Measurements from ENCODE around the gene ALDH16A1. TPM values are rescaled to one million over a fixed set of nuclear protein-coding genes. Genes with fewer than 3 reads are reported as not detected.

The ALDH16A1 gene
- 87.2 and 102 TPM in 2 replicates for total RNA-seq (2014; rRNA removed; shearing (Covaris generic))

GRCh38 chr19:49453013-49453756 is at the start of gene ALDH16A1:
TSS of gene ALDH16A1 (plus strand) at chr19:49453225. CDS start at chr19:49453332, 107 bp downstream.

GRCh38 chr19:49423071-49423984 is 29.7 kb upstream of the ALDH16A1 start, which contains the start of gene PTH2:
TSS of gene PTH2 (minus strand) at chr19:49423441. CDS start at chr19:49423339, 102 bp downstream.

GRCh38 chr19:49425178-49425577 is 27.8 kb upstream of the ALDH16A1 start, which contains the start of gene GFY:
TSS of gene GFY (plus strand) at chr19:49425388. CDS start at chr19:49426431, 1,043 bp downstream.

GRCh38 chr19:49441210-49441959 is 11.6 kb upstream of the ALDH16A1 start, which contains the start of gene SLC17A7:
TSS of gene SLC17A7 (minus strand) at chr19:49441527. CDS start at chr19:49441379, 148 bp downstream.

GRCh38 chr19:49451430-49452181 is 1.4 kb upstream of the ALDH16A1 start, which contains the start of gene PIH1D1:
TSS of gene PIH1D1 (minus strand) at chr19:49451814. CDS start at chr19:49451574, 240 bp downstream.

DNA sequence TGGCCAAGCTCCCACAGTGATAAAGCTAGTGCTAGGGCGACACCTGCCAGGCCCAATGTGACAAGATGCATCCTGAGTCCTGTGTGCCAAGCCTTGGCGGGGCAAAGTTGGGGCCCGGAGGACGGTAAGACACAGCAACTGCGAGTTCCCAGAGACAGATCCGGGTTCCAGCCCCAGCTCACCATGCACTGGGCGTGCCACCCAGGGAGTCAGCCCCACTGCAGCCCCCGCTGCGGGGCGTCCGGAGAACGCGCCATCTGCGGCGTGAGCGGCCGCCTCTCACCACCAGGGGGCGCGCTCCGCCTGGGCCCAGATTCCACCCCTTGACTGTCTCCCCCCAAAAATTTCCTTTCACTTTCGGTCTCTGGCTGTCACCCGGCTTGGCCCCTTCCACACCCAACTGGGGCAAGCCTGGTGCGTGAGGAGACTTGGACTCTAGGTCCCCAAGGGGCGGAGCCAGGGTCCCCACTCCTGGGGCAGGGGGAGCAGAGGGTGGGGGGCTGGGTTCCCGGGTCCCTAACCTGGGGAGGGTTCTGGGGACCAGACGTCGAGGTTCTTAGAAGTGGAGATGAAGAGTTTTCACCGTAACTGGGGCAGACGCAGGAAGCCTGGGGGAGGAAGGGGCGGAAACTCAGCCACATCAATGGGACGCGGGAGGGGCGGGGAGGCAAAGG is 21.0 kb downstream of the ALDH16A1 start, which contains the start of gene FLT3LG:
Gene FLT3LG (plus strand): TSS at position 348 of the 674 bp plus-strand sequence. CDS start 425 bp downstream, outside the sequence.

GRCh38 chr19:49487277-49488045 is 34.4 kb downstream of the ALDH16A1 start, which contains the start of gene RPL13A:
TSS of gene RPL13A (plus strand) at chr19:49487608. CDS start at chr19:49487630, 22 bp downstream.

Small RNAs within 50 kb of the gene (small RNA-seq; reads per million reads assigned to genes)
- not detected for gene COX6CP7
- not detected for gene MIR150
- not detected for gene SNORD32A
- gene SNORD33, result not detected
- gene SNORD34, result not detected
- not detected for gene SNORD35A
- gene SNORD35B, result not detected

Other genes with a start within 250 kb of the ALDH16A1 start
- 0.11 TPM in 1 of 2 replicates, not detected in the other for gene SLC6A16, start 128.0 kb upstream of the ALDH16A1 start, total RNA-seq (2014; rRNA removed; shearing (Covaris generic))
- not detected in 2 replicates for gene CD37, start 117.8 kb upstream of the ALDH16A1 start, total RNA-seq (2014; rRNA removed; shearing (Covaris generic))
- 14.5 and 14.9 TPM in 2 replicates for gene TEAD2, start 90.8 kb upstream of the ALDH16A1 start, total RNA-seq (2014; rRNA removed; shearing (Covaris generic))
- 0.30 and 0.48 TPM in 2 replicates for gene DKKL1, start 89.3 kb upstream of the ALDH16A1 start, total RNA-seq (2014; rRNA removed; shearing (Covaris generic))
- 0.79 and 1.0 TPM in 2 replicates for gene KASH5, start 65.0 kb upstream of the ALDH16A1 start, total RNA-seq (2014; rRNA removed; shearing (Covaris generic))
- gene PTH2, start 29.8 kb upstream of the ALDH16A1 start, total RNA-seq (2014; rRNA removed; shearing (Covaris generic)), result not detected in 2 replicates
- gene GFY, start 27.8 kb upstream of the ALDH16A1 start, total RNA-seq (2014; rRNA removed; shearing (Covaris generic)), result not detected in 2 replicates
- 0.11 TPM in 1 of 2 replicates, not detected in the other for gene SLC17A7, start 11.7 kb upstream of the ALDH16A1 start, total RNA-seq (2014; rRNA removed; shearing (Covaris generic))
- gene PIH1D1, start 1.4 kb upstream of the ALDH16A1 start, total RNA-seq (2014; rRNA removed; shearing (Covaris generic)), result 266 and 279 TPM in 2 replicates
- 3.3 and 6.1 TPM in 2 replicates for gene FLT3LG, start 21.0 kb downstream of the ALDH16A1 start, total RNA-seq (2014; rRNA removed; shearing (Covaris generic))
- gene RPL13A, start 34.4 kb downstream of the ALDH16A1 start, total RNA-seq (2014; rRNA removed; shearing (Covaris generic)), result 5,213 and 5,831 TPM in 2 replicates
- gene RPS11, start 43.2 kb downstream of the ALDH16A1 start, total RNA-seq (2014; rRNA removed; shearing (Covaris generic)), result 4,349 and 4,396 TPM in 2 replicates
- 0.05 TPM in 1 of 2 replicates, not detected in the other for gene FCGRT, start 59.4 kb downstream of the ALDH16A1 start, total RNA-seq (2014; rRNA removed; shearing (Covaris generic))
- 12.7 and 14.9 TPM in 2 replicates for gene RCN3, start 74.8 kb downstream of the ALDH16A1 start, total RNA-seq (2014; rRNA removed; shearing (Covaris generic))
- gene NOSIP, start 127.3 kb downstream of the ALDH16A1 start, total RNA-seq (2014; rRNA removed; shearing (Covaris generic)), result 123 and 143 TPM in 2 replicates
- 0.74 and 2.8 TPM in 2 replicates for gene PRRG2, start 128.1 kb downstream of the ALDH16A1 start, total RNA-seq (2014; rRNA removed; shearing (Covaris generic))
- gene PRR12, start 138.0 kb downstream of the ALDH16A1 start, total RNA-seq (2014; rRNA removed; shearing (Covaris generic)), result 7.6 and 10.9 TPM in 2 replicates
- 21.2 and 28.6 TPM in 2 replicates for gene RRAS, start 186.9 kb downstream of the ALDH16A1 start, total RNA-seq (2014; rRNA removed; shearing (Covaris generic))
- gene SCAF1, start 189.0 kb downstream of the ALDH16A1 start, total RNA-seq (2014; rRNA removed; shearing (Covaris generic)), result 26.2 and 30.6 TPM in 2 replicates
- gene IRF3, start 212.6 kb downstream of the ALDH16A1 start, total RNA-seq (2014; rRNA removed; shearing (Covaris generic)), result 125 and 130 TPM in 2 replicates
- gene BCL2L12, start 212.7 kb downstream of the ALDH16A1 start, total RNA-seq (2014; rRNA removed; shearing (Covaris generic)), result 19.4 and 31.5 TPM in 2 replicates
- gene PRMT1, start 224.0 kb downstream of the ALDH16A1 start, total RNA-seq (2014; rRNA removed; shearing (Covaris generic)), result 414 and 437 TPM in 2 replicates
- gene ADM5, start 236.4 kb downstream of the ALDH16A1 start, total RNA-seq (2014; rRNA removed; shearing (Covaris generic)), result 10.4 and 11.6 TPM in 2 replicates
- 3.8 and 9.1 TPM in 2 replicates for gene CPT1C, start 237.9 kb downstream of the ALDH16A1 start, total RNA-seq (2014; rRNA removed; shearing (Covaris generic))